ENCODE measurements around the gene CRTAC1. TPM values are rescaled to one million over a fixed set of nuclear protein-coding genes. Genes with fewer than 3 reads are reported as not detected.

The CRTAC1 gene
- total RNA-seq, 1 donor, result not detected

GRCh38 chr10:98039690-98040381 is 9.4 kb upstream of the CRTAC1 start:
- peaks cover 54% of the 10 kb centered on the region for H3K27me3 ChIP-seq (ENCODE audit: insufficient read depth, low read length)
- H3K4me3 ChIP-seq (ENCODE audit: low read length), result no peak overlapping the region
- H3K4me1 ChIP-seq (ENCODE audit: insufficient read depth, low read length), result no peaks in the 10 kb centered on the region
- H3K9me3 ChIP-seq (ENCODE audit: low read depth, low read length), result no peaks in the 10 kb centered on the region

DNA sequence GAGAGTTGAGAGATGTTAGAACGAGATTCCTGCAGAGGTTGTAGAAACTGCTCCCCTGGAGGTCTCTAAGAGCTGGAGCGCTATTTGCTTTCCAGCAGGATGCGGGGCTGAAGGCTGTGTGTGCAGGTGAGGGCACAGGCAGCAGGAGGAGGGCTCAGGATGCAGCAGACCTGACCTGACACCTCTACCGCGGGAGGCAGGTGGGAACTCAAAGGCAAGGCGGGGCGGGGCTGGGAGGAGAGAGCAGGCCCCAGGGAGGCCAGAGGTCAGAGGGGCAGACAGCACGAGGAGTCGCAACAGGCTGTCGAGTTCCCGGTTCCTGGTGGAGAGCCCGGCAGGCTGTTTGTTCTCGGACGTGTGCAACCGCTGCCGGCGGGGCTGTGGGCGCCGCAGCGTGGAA is 7.9 kb upstream of the CRTAC1 start:
- no peak overlapping the region for H3K4me3 ChIP-seq (ENCODE audit: low read length)
- H3K27me3 ChIP-seq (ENCODE audit: insufficient read depth, low read length), result peaks cover 63% of the 10 kb centered on the region
- H3K9me3 ChIP-seq (ENCODE audit: low read depth, low read length), result no peaks in the 10 kb centered on the region
- no peaks in the 10 kb centered on the region for H3K4me1 ChIP-seq (ENCODE audit: insufficient read depth, low read length)

DNA sequence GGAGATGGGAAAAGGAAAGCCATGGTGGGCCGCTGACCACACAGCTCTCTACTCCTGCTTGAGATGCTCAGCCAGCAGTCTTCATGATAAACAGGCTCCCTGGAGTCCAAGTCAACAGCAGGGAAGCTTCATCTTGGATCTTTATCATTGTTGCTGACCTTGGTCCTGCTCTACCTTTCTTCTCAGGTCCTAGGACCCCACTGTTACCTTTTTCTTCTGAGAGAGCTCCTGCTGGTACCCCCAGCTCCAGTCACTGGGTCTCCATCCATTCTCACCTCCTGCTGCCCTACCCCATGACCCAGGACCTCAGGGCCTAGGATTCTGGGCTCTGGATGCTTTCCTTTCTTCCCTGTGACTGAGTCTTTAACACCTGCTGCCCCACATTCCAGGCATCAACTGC is 5.2 kb upstream of the CRTAC1 start:
- Histone ChIP-seq H3K4me3 (ENCODE audit: low read length) (no peak overlapping the region), H3K9me3 (ENCODE audit: low read depth, low read length) (no peaks in the 10 kb centered on the region), H3K27me3 (ENCODE audit: insufficient read depth, low read length) (peaks cover 75% of the 10 kb centered on the region), H3K4me1 (ENCODE audit: insufficient read depth, low read length) (no peaks in the 10 kb centered on the region)

- no peak overlapping the region for H3K4me3 ChIP-seq (ENCODE audit: low read length)
- H3K9me3 ChIP-seq (ENCODE audit: low read depth, low read length), result no peaks in the 10 kb centered on the region
- H3K27me3 ChIP-seq (ENCODE audit: insufficient read depth, low read length), result peaks cover 70% of the 10 kb centered on the region
- no peaks in the 10 kb centered on the region for H3K4me1 ChIP-seq (ENCODE audit: insufficient read depth, low read length)
These were observed 3.1 kb upstream of the CRTAC1 start for GRCh38 chr10:98033515-98033914.

DNA sequence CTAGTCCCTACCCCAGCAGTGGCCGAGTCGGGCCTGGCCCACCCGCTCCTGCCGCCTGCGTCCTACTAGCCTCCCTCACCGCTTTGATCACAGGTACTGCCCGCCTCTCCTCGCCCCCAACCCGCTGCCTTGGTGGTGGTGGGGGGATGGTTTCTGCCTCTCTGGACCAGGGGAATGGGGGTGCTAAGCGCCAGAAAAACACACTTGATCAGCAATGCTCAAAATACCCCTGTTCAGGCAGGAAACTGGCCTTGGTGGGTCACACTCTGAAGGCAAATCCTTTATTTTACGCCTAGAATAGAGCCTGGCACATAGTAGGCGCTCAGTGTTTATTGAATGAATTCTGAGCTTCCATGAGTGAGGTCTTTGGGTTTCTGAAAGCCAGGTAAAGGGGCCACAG is 1.0 kb upstream of the CRTAC1 start:
- H3K27me3 ChIP-seq (ENCODE audit: insufficient read depth, low read length), result peaks cover 61% of the 10 kb centered on the region

GRCh38 chr10:98030991-98031431 is 590 bp upstream of the CRTAC1 start:
- Histone ChIP-seq H3K4me1 (ENCODE audit: insufficient read depth, low read length) (no peaks in the 10 kb centered on the region), H3K27me3 (ENCODE audit: insufficient read depth, low read length) (peaks cover 61% of the 10 kb centered on the region), H3K9me3 (ENCODE audit: low read depth, low read length) (no peaks in the 10 kb centered on the region), H3K4me3 (ENCODE audit: low read length) (no peak overlapping the region)

More for the DNA sequence above, 1.0 kb upstream of the CRTAC1 start:
- no peaks in the 10 kb centered on the region for H3K9me3 ChIP-seq (ENCODE audit: low read depth, low read length)
- no peaks in the 10 kb centered on the region for H3K4me1 ChIP-seq (ENCODE audit: insufficient read depth, low read length)
- H3K4me3 ChIP-seq (ENCODE audit: low read length), result no peak overlapping the region

- no peak overlapping the region for H3K4me3 ChIP-seq (ENCODE audit: low read length)
- H3K9me3 ChIP-seq (ENCODE audit: low read depth, low read length), result no peaks in the 10 kb centered on the region
- H3K4me1 ChIP-seq (ENCODE audit: insufficient read depth, low read length), result no peaks in the 10 kb centered on the region
- peaks cover 54% of the 10 kb centered on the region for H3K27me3 ChIP-seq (ENCODE audit: insufficient read depth, low read length)
These were observed 1.0 kb downstream of the CRTAC1 start for GRCh38 chr10:98029149-98030092.

- H3K9me3 ChIP-seq (ENCODE audit: low read depth, low read length), result no peaks in the 10 kb centered on the region
- H3K27me3 ChIP-seq (ENCODE audit: insufficient read depth, low read length), result peaks cover 43% of the 10 kb centered on the region
- H3K4me1 ChIP-seq (ENCODE audit: insufficient read depth, low read length), result no peaks in the 10 kb centered on the region
- H3K4me3 ChIP-seq (ENCODE audit: low read length), result no peak overlapping the region
These were observed 2.2 kb downstream of the CRTAC1 start for GRCh38 chr10:98028168-98028770.

GRCh38 chr10:98023024-98023423 is 7.4 kb downstream of the CRTAC1 start:
- H3K9me3 ChIP-seq (ENCODE audit: low read depth, low read length), result no peaks in the 10 kb centered on the region
- H3K27me3 ChIP-seq (ENCODE audit: insufficient read depth, low read length), result peaks cover 7% of the 10 kb centered on the region

GRCh38 chr10:98020784-98021183 is 9.6 kb downstream of the CRTAC1 start:
- H3K9me3 ChIP-seq (ENCODE audit: low read depth, low read length), result no peaks in the 10 kb centered on the region
- no peak overlapping the region for H3K4me3 ChIP-seq (ENCODE audit: low read length)
- no peaks in the 10 kb centered on the region for H3K27me3 ChIP-seq (ENCODE audit: insufficient read depth, low read length)
- H3K4me1 ChIP-seq (ENCODE audit: insufficient read depth, low read length), result no peaks in the 10 kb centered on the region

More at GRCh38 chr10:98023024-98023423, 7.4 kb downstream of the CRTAC1 start:
- H3K4me1 ChIP-seq (ENCODE audit: insufficient read depth, low read length), result no peaks in the 10 kb centered on the region
- H3K4me3 ChIP-seq (ENCODE audit: low read length), result no peak overlapping the region

DNA sequence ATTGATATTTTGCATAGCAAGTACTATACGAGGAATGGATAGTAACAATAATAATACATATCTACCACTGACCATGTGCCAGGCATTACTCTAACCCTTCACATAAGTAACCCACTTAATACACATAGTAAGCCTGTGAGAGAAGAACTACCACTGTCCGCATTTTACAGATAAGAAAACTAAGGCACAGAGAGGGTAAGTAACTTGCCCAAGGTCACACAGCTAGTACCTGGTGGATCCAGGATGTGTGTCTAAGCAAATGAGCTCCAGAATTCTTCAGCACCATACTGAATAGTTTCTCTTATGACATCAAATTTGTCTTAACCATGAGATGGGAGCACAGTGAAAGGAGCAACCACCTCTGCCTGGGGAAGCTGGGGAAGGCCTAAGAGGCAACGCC is 10.2 kb downstream of the CRTAC1 start:
- Histone ChIP-seq H3K9me3 (ENCODE audit: low read depth, low read length) (no peaks in the 10 kb centered on the region), H3K4me3 (ENCODE audit: low read length) (no peak overlapping the region), H3K27me3 (ENCODE audit: insufficient read depth, low read length) (no peaks in the 10 kb centered on the region), H3K4me1 (ENCODE audit: insufficient read depth, low read length) (no peaks in the 10 kb centered on the region)

GRCh38 chr10:98019784-98020183 is 10.6 kb downstream of the CRTAC1 start:
- H3K4me3 ChIP-seq (ENCODE audit: low read length), result no peak overlapping the region

GRCh38 chr10:98016772-98017475 is 13.5 kb downstream of the CRTAC1 start:
- H3K4me1 ChIP-seq (ENCODE audit: insufficient read depth, low read length), result no peaks in the 10 kb centered on the region
- H3K27me3 ChIP-seq (ENCODE audit: insufficient read depth, low read length), result no peaks in the 10 kb centered on the region
- no peak overlapping the region for H3K4me3 ChIP-seq (ENCODE audit: low read length)
- H3K9me3 ChIP-seq (ENCODE audit: low read depth, low read length), result no peaks in the 10 kb centered on the region

More at GRCh38 chr10:98019784-98020183, 10.6 kb downstream of the CRTAC1 start:
- no peaks in the 10 kb centered on the region for H3K9me3 ChIP-seq (ENCODE audit: low read depth, low read length)
- H3K27me3 ChIP-seq (ENCODE audit: insufficient read depth, low read length), result no peaks in the 10 kb centered on the region
- no peaks in the 10 kb centered on the region for H3K4me1 ChIP-seq (ENCODE audit: insufficient read depth, low read length)

GRCh38 chr10:98013776-98014175 is 16.6 kb downstream of the CRTAC1 start:
- Histone ChIP-seq H3K27me3 (ENCODE audit: insufficient read depth, low read length) (no peaks in the 10 kb centered on the region), H3K4me3 (ENCODE audit: low read length) (no peak overlapping the region), H3K4me1 (ENCODE audit: insufficient read depth, low read length) (no peaks in the 10 kb centered on the region), H3K9me3 (ENCODE audit: low read depth, low read length) (no peaks in the 10 kb centered on the region)

Data from mononuclear cell (primary cell).